Testis (tissue), 3 donors: ENCODE results near the gene TNPO3. TPM values are rescaled to one million over a fixed set of nuclear protein-coding genes. Genes with fewer than 3 reads are reported as not detected.
"Not testable (repeated sequence)": the region's sequence is repeated elsewhere in the genome, so short reads cannot be mapped to it uniquely, and the experiment has no call there.

Experiments used
- DNase-seq: peaks from one replicate; pipeline ENCODE4 v3.0.0-alpha.2; 2019
- H3K27ac ChIP-seq, 2 donors: fragments of 200-600 bp; sonication (generic); one replicate each; pipeline ENCODE4 v1.5.1; 2019
- H3K27me3 ChIP-seq: fragments of 200-600 bp; sonication (generic); one replicate; pipeline ENCODE4 v1.5.1; 2019
- H3K36me3 ChIP-seq: fragments of 200-600 bp; sonication (generic); one replicate; pipeline ENCODE4 v1.5.1; 2017; ENCODE audit warnings: low read depth; ENCODE audit errors: missing control alignments
- H3K4me1 ChIP-seq: fragments of 200-600 bp; sonication (generic); one replicate; pipeline ENCODE4 v1.5.1; 2019
- H3K4me3 ChIP-seq, 2 donors: fragments of 200-600 bp; sonication (generic); one replicate each; pipeline ENCODE4 v1.5.1; 2017 to 2019
- H3K9me3 ChIP-seq: fragments of 200-600 bp; sonication (generic); one replicate; pipeline ENCODE4 v1.5.1; 2017
- POLR2A ChIP-seq: fragments of 450-650 bp; IDR thresholded peaks from one replicate; pipeline ENCODE4 v1.6.1; 2017; ENCODE audit warnings: antibody characterized with exemption, mild to moderate bottlenecking, moderate library complexity
- WGBS, 2 donors: methylation state at CpG; one replicate each; pipeline ENCODE4 v1.1.5; 2018; 5-methylcytosine and 5-hydroxymethylcytosine counted together
- intact Hi-C: fragments of 100-400 bp; cut with DNase I; formaldehyde crosslinking; loops from one replicate; pipeline ENCODE4 v1.15.1; 2023; ENCODE audit warnings: low total_unique reads
- polyA plus RNA-seq: library from polyadenylated mRNA; stranded (reverse); fragments of 350-450 nt; fragmentation: Illumina TruSeq; extraction: RNeasy Lipid Tissue Mini Kit (QIAGEN cat#74804); gene quantifications from one replicate; pipeline ENCODE4 v1.2.3, GENCODE V29; 2014; ENCODE audit warnings: low read depth, low replicate concordance; ENCODE audit not compliant: insufficient read depth
- total RNA-seq, 2 donors: library from RNA; depleted of rRNA; stranded (reverse); fragments of >200 nt; gene quantifications; one replicate each; pipeline ENCODE4 v1.2.3, GENCODE V29; 2016
- TF ChIP-seq, protein P1 (sequence below), 3 experiments: fragments of 450-650 bp in 2 of 3; fragments of 200-600 bp in 1 of 3; sonication (generic) in 1 of 3; IDR thresholded peaks; one replicate each; pipeline ENCODE4 v1.5.1; 2016 to 2019; ENCODE audit warnings: antibody characterized with exemption in 3 of 3, mild to moderate bottlenecking in 2 of 3, moderate library complexity in 1 of 3

Gene TNPO3
- total and polyA plus RNA-seq, 3 donors from 2014 or later: 52.5 to 62.8 (median 55.5) TPM

DNA sequence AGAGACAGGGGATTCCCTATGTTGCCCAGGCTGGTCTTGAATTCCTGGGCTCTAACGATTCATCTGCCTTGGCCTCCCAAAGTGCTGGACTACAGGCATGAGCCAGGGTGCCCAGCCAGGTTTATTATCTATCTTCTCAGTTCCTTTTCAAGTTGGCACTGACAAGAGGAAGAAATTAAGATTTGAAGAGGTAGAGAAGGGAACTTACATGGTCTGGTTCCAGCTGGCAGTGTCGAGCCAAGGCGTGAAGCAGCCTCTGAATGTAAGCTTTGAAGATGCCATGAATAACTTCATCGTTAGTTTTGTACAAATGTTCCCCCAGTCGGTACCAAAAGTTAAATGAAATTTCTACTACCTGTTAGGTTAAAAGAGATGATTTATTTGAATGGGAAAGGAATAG is 57.7 kb downstream of the TNPO3 start:
- 90% methylated on average over 5 of the region's 5 CpGs for WGBS, 2 donors
- Histone ChIP-seq H3K27ac (no peak overlapping the region), H3K4me3 (no peak overlapping the region), H3K4me1 (no peaks in the 10 kb centered on the region), H3K27me3 (no peaks in the 10 kb centered on the region), H3K36me3 (no peaks in the 10 kb centered on the region), H3K9me3 (no peaks in the 10 kb centered on the region)
- no peak for DNase-seq
- TF ChIP-seq, protein P1, sequence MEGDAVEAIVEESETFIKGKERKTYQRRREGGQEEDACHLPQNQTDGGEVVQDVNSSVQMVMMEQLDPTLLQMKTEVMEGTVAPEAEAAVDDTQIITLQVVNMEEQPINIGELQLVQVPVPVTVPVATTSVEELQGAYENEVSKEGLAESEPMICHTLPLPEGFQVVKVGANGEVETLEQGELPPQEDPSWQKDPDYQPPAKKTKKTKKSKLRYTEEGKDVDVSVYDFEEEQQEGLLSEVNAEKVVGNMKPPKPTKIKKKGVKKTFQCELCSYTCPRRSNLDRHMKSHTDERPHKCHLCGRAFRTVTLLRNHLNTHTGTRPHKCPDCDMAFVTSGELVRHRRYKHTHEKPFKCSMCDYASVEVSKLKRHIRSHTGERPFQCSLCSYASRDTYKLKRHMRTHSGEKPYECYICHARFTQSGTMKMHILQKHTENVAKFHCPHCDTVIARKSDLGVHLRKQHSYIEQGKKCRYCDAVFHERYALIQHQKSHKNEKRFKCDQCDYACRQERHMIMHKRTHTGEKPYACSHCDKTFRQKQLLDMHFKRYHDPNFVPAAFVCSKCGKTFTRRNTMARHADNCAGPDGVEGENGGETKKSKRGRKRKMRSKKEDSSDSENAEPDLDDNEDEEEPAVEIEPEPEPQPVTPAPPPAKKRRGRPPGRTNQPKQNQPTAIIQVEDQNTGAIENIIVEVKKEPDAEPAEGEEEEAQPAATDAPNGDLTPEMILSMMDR (IDR thresholded peaks at IDR 0.05): no peak
- TF ChIP-seq POLR2A: no peak
- intact Hi-C loops: no loop called here

DNA sequence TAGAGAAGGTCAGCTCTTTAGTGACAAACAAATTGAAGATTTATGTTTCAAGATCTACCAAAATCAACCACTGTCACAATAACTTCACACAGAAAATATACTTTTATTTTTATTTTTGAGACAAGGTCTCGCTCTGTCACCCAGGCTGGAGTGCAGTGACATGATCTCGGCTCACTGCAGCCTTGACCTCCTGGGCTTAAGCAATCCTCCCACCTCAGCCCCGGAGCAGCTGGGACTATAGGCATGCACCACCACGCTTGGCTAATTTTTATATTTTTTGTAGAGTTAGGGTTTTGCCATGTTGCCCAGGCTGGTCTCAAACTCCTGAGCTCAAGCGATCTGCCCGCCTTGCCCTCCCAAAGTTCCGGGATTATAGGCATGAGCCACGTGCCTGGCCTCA is 60.4 kb downstream of the TNPO3 start:
- H3K9me3 ChIP-seq, H3K36me3 ChIP-seq, H3K4me3 ChIP-seq, intact Hi-C loops, H3K27ac ChIP-seq, DNase-seq, H3K4me1 ChIP-seq, H3K27me3 ChIP-seq: not testable (repeated sequence)
- 80 to 82% methylated on average over 8 of the region's 8 CpGs for WGBS, 2 donors

DNA sequence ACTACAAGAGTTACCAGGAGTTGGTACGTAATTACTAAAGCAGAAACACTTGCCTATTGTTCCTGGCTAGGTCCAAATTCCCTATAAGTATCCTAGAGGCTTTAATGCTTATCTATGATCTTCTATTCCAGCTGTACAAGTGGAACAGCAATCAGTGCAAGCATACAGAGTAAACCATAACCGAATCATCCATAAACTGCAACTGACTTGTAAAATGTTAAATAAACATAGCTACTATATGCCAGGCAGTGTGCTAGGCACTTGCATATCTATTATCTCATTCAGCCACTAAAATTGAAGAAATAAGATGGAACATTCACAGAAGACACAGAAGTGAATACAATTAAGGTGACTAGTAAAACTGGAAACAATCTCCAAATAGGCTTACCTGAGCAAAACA is 61.5 kb downstream of the TNPO3 start:
- no peaks in the 10 kb centered on the region for H3K9me3 ChIP-seq
- no peak overlapping the region for H3K4me3 ChIP-seq
- no peaks in the 10 kb centered on the region for H3K27me3 ChIP-seq
- H3K36me3 ChIP-seq: no peaks in the 10 kb centered on the region
- DNase-seq: no peak
- no peak for TF ChIP-seq POLR2A
- TF ChIP-seq, protein P1 (IDR thresholded peaks at IDR 0.05): no peak
- no peaks in the 10 kb centered on the region for H3K4me1 ChIP-seq
- no peak overlapping the region for H3K27ac ChIP-seq
- intact Hi-C loops: no loop called here
- 86 to 87% methylated on average over 2 of the region's 2 CpGs for WGBS, 2 donors

DNA sequence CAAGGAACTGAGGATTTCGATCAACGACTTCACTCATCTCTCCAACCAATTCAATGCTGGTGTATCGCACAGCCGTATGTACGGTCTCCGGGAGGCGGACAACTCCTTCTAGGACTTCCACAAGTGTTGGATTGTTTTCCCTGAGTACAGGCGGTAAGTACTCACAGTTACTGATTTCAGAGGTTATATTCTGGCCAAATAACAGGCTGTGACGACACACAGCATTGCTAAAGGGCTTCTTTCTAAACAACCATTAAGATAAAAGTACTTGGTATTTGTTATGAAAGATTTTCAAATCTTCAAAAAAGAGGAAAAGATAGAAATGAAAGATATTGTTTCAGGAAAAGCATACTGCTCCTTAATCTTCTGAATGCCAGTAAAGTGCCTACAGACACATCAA is 65.0 kb downstream of the TNPO3 start:
- no peak overlapping the region for H3K27ac ChIP-seq
- H3K9me3 ChIP-seq: no peaks in the 10 kb centered on the region
- no peaks in the 10 kb centered on the region for H3K4me1 ChIP-seq
- 69 to 71% methylated on average over 9 of the region's 9 CpGs for WGBS, 2 donors
- no peak for DNase-seq
- H3K36me3 ChIP-seq: no peaks in the 10 kb centered on the region
- no peak for TF ChIP-seq POLR2A
- TF ChIP-seq, protein P1 (IDR thresholded peaks at IDR 0.05): no peak
- H3K27me3 ChIP-seq: no peaks in the 10 kb centered on the region
- intact Hi-C loops: no loop called here
- no peak overlapping the region for H3K4me3 ChIP-seq

DNA sequence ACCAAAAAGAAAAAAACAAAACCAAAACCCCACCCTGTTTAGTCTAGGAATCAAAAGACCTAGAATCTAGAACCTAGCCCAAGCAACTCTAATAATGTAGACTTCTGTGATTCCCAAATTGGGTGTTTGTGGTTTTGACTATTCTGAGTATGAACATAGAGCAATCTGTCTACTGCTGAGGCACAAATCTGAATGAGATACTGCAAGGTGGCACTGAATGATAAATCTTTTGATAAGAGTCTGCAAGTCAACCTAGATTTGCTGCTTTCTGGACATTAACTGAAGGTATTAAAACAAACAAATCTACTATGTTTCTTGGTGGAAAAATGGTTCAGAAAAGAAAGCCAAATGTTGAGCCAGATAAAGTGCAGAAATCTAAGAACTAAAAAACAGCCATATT is 66.5 kb downstream of the TNPO3 start:
- Histone ChIP-seq H3K36me3 (no peaks in the 10 kb centered on the region), H3K4me3 (no peak overlapping the region), H3K4me1 (no peaks in the 10 kb centered on the region), H3K9me3 (no peaks in the 10 kb centered on the region), H3K27me3 (no peaks in the 10 kb centered on the region), H3K27ac (no peak overlapping the region)
- no peak for DNase-seq
- TF ChIP-seq POLR2A: no peak
- TF ChIP-seq, protein P1 (IDR thresholded peaks at IDR 0.05): no peak
- intact Hi-C loops: no loop called here
